Renal pelvis (tissue), 12 donors: ENCODE results near the gene SRSF9. TPM values are rescaled to one million over a fixed set of nuclear protein-coding genes. Genes with fewer than 3 reads are reported as not detected.
"Not testable (repeated sequence)": the region's sequence is repeated elsewhere in the genome, so short reads cannot be mapped to it uniquely, and the experiment has no call there.

Experiments
- DNase-seq: peaks from one replicate; pipeline ENCODE4 v3.0.0-alpha.2; 2013
- long read RNA-seq, 16 experiments: transcript quantifications; one replicate each; lab custom pipeline, GENCODE V29; 2026
- polyA plus RNA-seq, 3 donors: library from polyadenylated mRNA; unstranded; fragments of 120-200 nt; gene quantifications; one replicate each; pipeline ENCODE4 v1.2.1, GENCODE V29; 2013; ENCODE audit not compliant: insufficient read length in 3 of 3

SRSF9 gene
- polyA plus RNA-seq: 100 to 1,000 TPM; 243 to 256 (median 244) TPM
- long read RNA-seq, donor 1, transcript SRSF9-202 (2 exons, 946 nt): minor isoform, 13 of 435 reads
- long read RNA-seq, donor 1, transcript SRSF9-201 (4 exons, 1,201 nt): major isoform, 157 of 435 reads
- long read RNA-seq, donor 1, transcript SRSF9-204 (2 exons, 1,446 nt): minor isoform, 89 of 435 reads
- long read RNA-seq, donor 1, transcript SRSF9-203 (1 exons, 1,704 nt): minor isoform, 136 of 435 reads
- long read RNA-seq, donor 1, partial matches to known transcripts: 40 of 435 reads
- long read RNA-seq, donor 1, other reads (novel, unspliced or antisense): 0 of 435 reads
- long read RNA-seq, donor 2, transcript SRSF9-201 (4 exons, 1,201 nt): major isoform, 228 of 1,553 reads
- long read RNA-seq, donor 2, transcript SRSF9-204 (2 exons, 1,446 nt): minor isoform, 111 of 1,553 reads
- long read RNA-seq, donor 2, transcript SRSF9-202 (2 exons, 946 nt): minor isoform, 6 of 1,553 reads
- long read RNA-seq, donor 2, transcript SRSF9-203 (1 exons, 1,704 nt): minor isoform, 91 of 1,553 reads
- long read RNA-seq, donor 2, partial matches to known transcripts: 128 of 1,553 reads
- long read RNA-seq, donor 2, other reads (novel, unspliced or antisense): 989 of 1,553 reads
- long read RNA-seq, donor 3, transcript SRSF9-202 (2 exons, 946 nt): minor isoform, 13 of 439 reads
- long read RNA-seq, donor 3, transcript SRSF9-201 (4 exons, 1,201 nt): major isoform, 175 of 439 reads
- long read RNA-seq, donor 3, transcript SRSF9-203 (1 exons, 1,704 nt): minor isoform, 108 of 439 reads
- long read RNA-seq, donor 3, transcript SRSF9-204 (2 exons, 1,446 nt): minor isoform, 100 of 439 reads
- long read RNA-seq, donor 3, partial matches to known transcripts: 37 of 439 reads
- long read RNA-seq, donor 3, other reads (novel, unspliced or antisense): 6 of 439 reads
- long read RNA-seq, donor 4, transcript SRSF9-202 (2 exons, 946 nt): minor isoform, 7 of 517 reads
- long read RNA-seq, donor 4, transcript SRSF9-204 (2 exons, 1,446 nt): minor isoform, 90 of 517 reads
- long read RNA-seq, donor 4, transcript SRSF9-201 (4 exons, 1,201 nt): major isoform, 252 of 517 reads
- long read RNA-seq, donor 4, transcript SRSF9-203 (1 exons, 1,704 nt): minor isoform, 112 of 517 reads
- long read RNA-seq, donor 4, partial matches to known transcripts: 43 of 517 reads
- long read RNA-seq, donor 4, other reads (novel, unspliced or antisense): 13 of 517 reads
- long read RNA-seq, donor 5, transcript SRSF9-204 (2 exons, 1,446 nt): minor isoform, 24 of 188 reads
- long read RNA-seq, donor 5, transcript SRSF9-201 (4 exons, 1,201 nt): major isoform, 93 of 188 reads
- long read RNA-seq, donor 5, transcript SRSF9-203 (1 exons, 1,704 nt): minor isoform, 46 of 188 reads
- long read RNA-seq, donor 5, partial matches to known transcripts: 21 of 188 reads
- long read RNA-seq, donor 5, other reads (novel, unspliced or antisense): 0 of 188 reads
- long read RNA-seq, donor 6, transcript SRSF9-202 (2 exons, 946 nt): minor isoform, 11 of 1,089 reads
- long read RNA-seq, donor 6, transcript SRSF9-204 (2 exons, 1,446 nt): minor isoform, 39 of 1,089 reads
- long read RNA-seq, donor 6, transcript SRSF9-203 (1 exons, 1,704 nt): minor isoform, 134 of 1,089 reads
- long read RNA-seq, donor 6, transcript SRSF9-201 (4 exons, 1,201 nt): major isoform, 185 of 1,089 reads
- long read RNA-seq, donor 6, partial matches to known transcripts: 113 of 1,089 reads
- long read RNA-seq, donor 6, other reads (novel, unspliced or antisense): 607 of 1,089 reads
- long read RNA-seq, donor 7, transcript SRSF9-202 (2 exons, 946 nt): minor isoform, 11 of 434 reads
- long read RNA-seq, donor 7, transcript SRSF9-201 (4 exons, 1,201 nt): major isoform, 198 of 434 reads
- long read RNA-seq, donor 7, transcript SRSF9-204 (2 exons, 1,446 nt): minor isoform, 49 of 434 reads
- long read RNA-seq, donor 7, transcript SRSF9-203 (1 exons, 1,704 nt): minor isoform, 133 of 434 reads
- long read RNA-seq, donor 7, partial matches to known transcripts: 32 of 434 reads
- long read RNA-seq, donor 7, other reads (novel, unspliced or antisense): 11 of 434 reads
- long read RNA-seq, donor 8, transcript SRSF9-204 (2 exons, 1,446 nt): minor isoform, 34 of 180 reads
- long read RNA-seq, donor 8, transcript SRSF9-203 (1 exons, 1,704 nt): minor isoform, 48 of 180 reads
- long read RNA-seq, donor 8, transcript SRSF9-202 (2 exons, 946 nt): minor isoform, 6 of 180 reads
- long read RNA-seq, donor 8, transcript SRSF9-201 (4 exons, 1,201 nt): major isoform, 78 of 180 reads
- long read RNA-seq, donor 8, partial matches to known transcripts: 14 of 180 reads
- long read RNA-seq, donor 8, other reads (novel, unspliced or antisense): 0 of 180 reads
- long read RNA-seq, donor 9, transcript SRSF9-204 (2 exons, 1,446 nt): minor isoform, 109 of 531 reads
- long read RNA-seq, donor 9, transcript SRSF9-202 (2 exons, 946 nt): minor isoform, 12 of 531 reads
- long read RNA-seq, donor 9, transcript SRSF9-203 (1 exons, 1,704 nt): minor isoform, 117 of 531 reads
- long read RNA-seq, donor 9, transcript SRSF9-201 (4 exons, 1,201 nt): major isoform, 241 of 531 reads
- long read RNA-seq, donor 9, partial matches to known transcripts: 45 of 531 reads
- long read RNA-seq, donor 9, other reads (novel, unspliced or antisense): 7 of 531 reads
- long read RNA-seq, donor 10, transcript SRSF9-201 (4 exons, 1,201 nt): major isoform, 159 of 453 reads
- long read RNA-seq, donor 10, transcript SRSF9-202 (2 exons, 946 nt): minor isoform, 17 of 453 reads
- long read RNA-seq, donor 10, transcript SRSF9-203 (1 exons, 1,704 nt): minor isoform, 142 of 453 reads
- long read RNA-seq, donor 10, transcript SRSF9-204 (2 exons, 1,446 nt): minor isoform, 87 of 453 reads
- long read RNA-seq, donor 10, partial matches to known transcripts: 43 of 453 reads
- long read RNA-seq, donor 10, other reads (novel, unspliced or antisense): 5 of 453 reads
- long read RNA-seq, donor 11, transcript SRSF9-203 (1 exons, 1,704 nt): minor isoform, 68 of 265 reads
- long read RNA-seq, donor 11, transcript SRSF9-204 (2 exons, 1,446 nt): minor isoform, 48 of 265 reads
- long read RNA-seq, donor 11, transcript SRSF9-202 (2 exons, 946 nt): minor isoform, 6 of 265 reads
- long read RNA-seq, donor 11, transcript SRSF9-201 (4 exons, 1,201 nt): major isoform, 122 of 265 reads
- long read RNA-seq, donor 11, partial matches to known transcripts: 21 of 265 reads
- long read RNA-seq, donor 11, other reads (novel, unspliced or antisense): 0 of 265 reads
- long read RNA-seq, donor 12, transcript SRSF9-202 (2 exons, 946 nt): minor isoform, 15 of 1,496 reads
- long read RNA-seq, donor 12, transcript SRSF9-204 (2 exons, 1,446 nt): minor isoform, 91 of 1,496 reads
- long read RNA-seq, donor 12, transcript SRSF9-201 (4 exons, 1,201 nt): major isoform, 260 of 1,496 reads
- long read RNA-seq, donor 12, transcript SRSF9-203 (1 exons, 1,704 nt): minor isoform, 140 of 1,496 reads
- long read RNA-seq, donor 12, partial matches to known transcripts: 155 of 1,496 reads
- long read RNA-seq, donor 12, other reads (novel, unspliced or antisense): 835 of 1,496 reads
- long read RNA-seq, donor 13, transcript SRSF9-201 (4 exons, 1,201 nt): minor isoform, 89 of 260 reads
- long read RNA-seq, donor 13, transcript SRSF9-203 (1 exons, 1,704 nt): major isoform, 115 of 260 reads
- long read RNA-seq, donor 13, transcript SRSF9-202 (2 exons, 946 nt): minor isoform, 6 of 260 reads
- long read RNA-seq, donor 13, transcript SRSF9-204 (2 exons, 1,446 nt): minor isoform, 34 of 260 reads
- long read RNA-seq, donor 13, partial matches to known transcripts: 16 of 260 reads
- long read RNA-seq, donor 13, other reads (novel, unspliced or antisense): 0 of 260 reads
- long read RNA-seq, donor 14: 0 reads
- long read RNA-seq, donor 15, transcript SRSF9-202 (2 exons, 946 nt): minor isoform, 20 of 480 reads
- long read RNA-seq, donor 15, transcript SRSF9-204 (2 exons, 1,446 nt): minor isoform, 66 of 480 reads
- long read RNA-seq, donor 15, transcript SRSF9-203 (1 exons, 1,704 nt): minor isoform, 121 of 480 reads
- long read RNA-seq, donor 15, transcript SRSF9-201 (4 exons, 1,201 nt): major isoform, 228 of 480 reads
- long read RNA-seq, donor 15, partial matches to known transcripts: 36 of 480 reads
- long read RNA-seq, donor 15, other reads (novel, unspliced or antisense): 9 of 480 reads
- long read RNA-seq, donor 16, transcript SRSF9-202 (2 exons, 946 nt): minor isoform, 11 of 591 reads
- long read RNA-seq, donor 16, transcript SRSF9-204 (2 exons, 1,446 nt): minor isoform, 147 of 591 reads
- long read RNA-seq, donor 16, transcript SRSF9-201 (4 exons, 1,201 nt): major isoform, 220 of 591 reads
- long read RNA-seq, donor 16, transcript SRSF9-203 (1 exons, 1,704 nt): minor isoform, 146 of 591 reads
- long read RNA-seq, donor 16, partial matches to known transcripts: 60 of 591 reads
- long read RNA-seq, donor 16, other reads (novel, unspliced or antisense): 7 of 591 reads

DNA sequence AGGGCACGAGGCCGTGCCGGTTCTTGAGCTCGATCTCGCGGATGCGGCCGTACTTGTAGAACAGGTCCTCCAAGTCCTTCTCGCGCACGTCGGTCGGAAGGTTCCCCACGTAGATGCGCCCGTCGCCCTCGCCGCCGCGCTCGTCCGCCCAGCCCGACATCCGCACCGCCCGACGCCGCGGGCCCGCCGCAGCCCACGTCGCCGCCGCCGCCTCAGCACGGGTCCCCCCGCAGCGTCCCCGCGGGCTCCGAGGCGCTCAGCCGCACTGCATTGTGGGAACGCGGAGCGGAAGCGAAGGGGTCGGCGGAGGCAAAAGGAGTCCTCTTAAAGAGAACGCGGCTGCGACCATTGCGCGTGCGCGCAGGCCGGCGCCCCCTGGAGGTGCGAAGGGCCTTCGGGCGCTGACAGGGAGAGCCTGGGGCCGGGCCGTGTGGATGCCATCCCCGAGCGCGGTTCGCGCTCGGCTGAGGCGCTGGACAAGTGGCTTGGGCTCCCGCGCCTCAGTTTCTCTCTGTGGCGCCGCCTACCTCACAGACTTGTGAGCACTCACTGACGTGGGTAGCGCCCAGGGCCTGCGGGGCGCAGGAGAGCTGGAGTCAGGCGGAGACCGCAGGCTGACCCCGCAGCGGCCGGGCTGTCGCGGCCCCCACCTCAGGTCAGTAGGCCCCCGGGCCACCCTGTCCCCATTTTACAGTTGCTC lies at the start of gene SRSF9:
Gene SRSF9 (minus strand): TSS at position 299 of the 700 bp plus-strand sequence. CDS start 139 bp downstream, at position 160.
- peak; percentile 97 for DNase-seq

DNA sequence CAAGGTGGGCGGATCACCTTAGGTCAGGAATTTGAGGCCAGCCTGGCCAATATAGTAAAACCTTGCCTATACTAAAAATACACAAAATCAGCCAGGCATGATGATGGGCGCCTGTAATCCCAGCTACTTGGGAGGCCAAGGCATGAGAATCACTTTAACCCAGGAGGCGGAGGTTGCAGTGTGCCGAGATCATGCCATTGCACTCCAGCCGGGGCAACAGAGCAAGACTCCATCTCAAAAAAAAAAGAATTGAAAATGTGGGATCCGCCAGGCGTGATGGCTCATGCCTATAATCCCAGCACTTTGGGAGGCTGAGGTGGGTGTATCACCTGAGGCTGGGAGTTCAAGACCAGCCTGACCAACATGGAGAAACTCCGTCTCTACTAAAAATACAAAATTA lies 49.8 kb upstream of the SRSF9 start:
- not testable (repeated sequence) for DNase-seq

DNA sequence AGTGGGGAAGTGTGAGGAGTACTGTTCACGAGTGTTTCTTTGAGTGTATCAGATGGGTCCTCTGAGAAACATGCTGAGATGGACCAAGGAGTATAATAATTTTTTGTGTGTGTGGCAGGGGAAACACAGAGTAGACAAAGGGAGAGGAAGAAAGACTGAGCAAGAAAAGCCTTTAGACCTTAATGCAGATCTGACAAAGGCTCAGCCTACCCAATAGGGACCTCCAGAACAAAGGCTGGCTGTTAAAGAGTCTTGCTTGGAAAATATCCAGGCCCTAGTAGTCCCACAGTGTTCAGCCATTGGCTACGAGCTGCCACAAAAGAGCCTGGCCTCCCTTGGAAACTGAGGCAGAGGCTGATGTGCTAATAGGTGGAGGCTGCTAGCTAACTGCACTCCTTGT lies 45.9 kb upstream of the SRSF9 start:
- DNase-seq: no peak

DNA sequence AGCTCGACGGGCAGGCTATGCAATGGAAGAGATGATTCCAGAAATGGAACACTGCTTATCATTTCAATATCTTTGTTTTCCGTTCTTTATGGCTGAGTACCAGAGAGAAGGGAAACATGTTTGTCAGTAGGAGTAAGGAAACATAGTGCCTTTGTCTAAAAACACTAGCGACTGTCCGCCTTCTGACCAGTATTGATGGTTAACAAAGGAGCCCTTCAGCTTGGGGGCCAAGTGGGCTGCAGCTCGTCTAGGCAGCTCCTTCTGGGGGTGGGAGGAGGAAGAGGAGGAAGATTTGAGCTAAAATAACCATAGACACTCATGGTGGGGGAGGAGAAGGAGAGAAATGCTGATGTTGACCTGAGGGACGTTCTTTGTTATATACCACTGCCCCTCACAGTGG lies 44.5 kb upstream of the SRSF9 start:
- DNase-seq: no peak

DNA sequence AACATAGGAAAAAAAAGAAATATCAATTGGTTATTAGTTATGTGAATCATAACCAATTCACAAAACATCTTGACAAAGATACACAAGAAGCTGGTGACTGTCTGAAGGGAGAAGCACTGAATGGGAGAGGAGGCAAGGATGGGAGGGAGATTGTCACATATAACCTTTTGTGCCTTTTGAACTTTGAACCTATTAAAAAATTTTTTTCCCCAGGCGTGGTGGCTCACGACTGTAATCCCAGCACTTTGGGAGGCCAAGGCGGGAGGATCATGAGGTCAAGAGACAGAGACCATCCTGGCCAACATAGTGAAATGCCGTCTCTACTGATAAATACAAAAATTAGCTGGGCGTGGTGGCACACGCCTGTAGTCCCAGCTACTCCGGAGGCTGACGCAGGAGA lies 39.0 kb upstream of the SRSF9 start:
- no peak for DNase-seq

- DNase-seq: no peak
Observed at GRCh38 chr12:120504587-120504986, 35.0 kb upstream of the SRSF9 start.

- no peak for DNase-seq
Observed at GRCh38 chr12:120500581-120500980, 31.0 kb upstream of the SRSF9 start.

- DNase-seq: no peak
Observed at GRCh38 chr12:120498870-120499515, 29.4 kb upstream of the SRSF9 start.

DNA sequence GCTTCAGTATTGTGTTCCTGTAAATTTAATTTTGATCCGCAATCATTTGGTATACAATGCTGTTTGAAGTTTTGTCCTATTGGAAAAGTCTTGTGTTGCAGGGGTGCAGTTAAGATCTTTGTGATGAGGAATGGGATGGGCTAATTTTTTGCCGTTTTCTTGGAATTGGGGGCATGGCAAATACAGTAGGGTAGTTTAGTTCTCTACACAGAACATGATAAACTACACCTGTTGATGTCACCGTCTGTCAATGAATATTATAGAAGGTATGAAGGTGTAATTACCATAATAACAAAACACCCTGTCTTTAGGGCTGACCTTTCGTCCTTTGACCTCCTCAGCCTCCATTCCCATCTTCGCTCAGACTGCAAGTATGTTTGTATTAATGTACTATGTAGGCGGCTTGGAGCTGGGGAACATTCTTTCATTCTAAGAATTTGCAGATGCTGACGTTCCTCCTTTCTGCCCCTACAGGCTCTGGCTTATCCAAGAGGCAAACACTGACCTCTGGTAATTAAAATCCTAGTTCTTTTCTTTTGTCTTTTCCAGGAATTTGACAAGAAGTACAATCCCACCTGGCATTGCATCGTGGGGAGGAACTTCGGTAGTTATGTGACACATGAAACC lies 28.1 kb upstream of the SRSF9 start:
- no peak for DNase-seq

- peak; percentile 65 for DNase-seq
Observed at GRCh38 chr12:120496413-120497340, 27.1 kb upstream of the SRSF9 start.

DNA sequence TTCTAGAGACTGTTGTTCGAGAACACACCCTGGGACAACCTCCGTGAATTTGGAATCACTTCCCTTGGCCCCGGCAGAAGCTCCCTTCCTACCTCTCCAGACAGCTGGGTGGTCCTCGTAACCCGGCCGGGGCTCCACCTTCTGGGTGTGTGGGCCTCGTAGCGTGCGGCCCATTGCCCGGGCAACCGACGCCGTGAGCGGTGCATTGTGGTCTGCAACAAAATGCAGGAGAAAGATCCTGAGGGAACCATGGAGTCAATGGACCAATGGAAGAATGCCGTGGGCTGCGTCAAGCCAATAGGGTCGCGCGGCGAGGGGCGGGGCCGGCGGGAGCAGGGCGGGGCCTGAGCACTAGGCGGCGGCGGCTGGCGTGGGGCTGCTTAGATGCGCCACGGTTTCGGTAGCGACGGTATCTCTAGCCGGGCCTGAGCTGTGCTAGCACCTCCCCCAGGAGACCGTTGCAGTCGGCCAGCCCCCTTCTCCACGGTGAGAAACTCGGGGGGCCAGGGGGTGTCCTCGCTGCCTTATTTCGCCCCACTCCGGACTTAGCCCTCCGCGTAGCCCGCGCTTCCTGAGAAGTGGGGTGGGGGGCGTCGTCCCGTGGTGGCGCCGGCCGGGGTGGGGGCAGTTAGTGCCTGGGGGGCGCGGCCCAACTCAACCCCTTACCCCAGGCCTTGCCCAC lies 26.3 kb upstream of the SRSF9 start, which contains the start of gene DYNLL1:
Gene DYNLL1 (plus strand): TSS at position 383 of the 682 bp plus-strand sequence. CDS start 309 bp downstream, outside the sequence.
- peak; percentile 96 for DNase-seq
